GM23248 (cell line): ENCODE results near the gene SEPTIN14. TPM values are rescaled to one million over a fixed set of nuclear protein-coding genes. Genes with fewer than 3 reads are reported as not detected.
"Not testable (repeated sequence)": the region's sequence is repeated elsewhere in the genome, so short reads cannot be mapped to it uniquely, and the experiment has no call there.

Experiments
- DNase-seq: peaks from one replicate; pipeline ENCODE4 v3.0.0-alpha.2; 2015
- H2AFZ ChIP-seq: fragments of 200-600 bp; sonication (generic); 2 replicates; pipeline ENCODE4 v1.6.1; 2016; ENCODE audit warnings: antibody characterized with exemption
- H3F3A ChIP-seq: fragments of 200-600 bp; sonication (generic); 2 replicates; pipeline ENCODE4 v1.6.1; 2016; ENCODE audit warnings: mild to moderate bottlenecking, antibody characterized with exemption, mixed run types; ENCODE audit not compliant: insufficient read depth
- H3K27ac ChIP-seq: fragments of 200-600 bp; sonication (generic); 2 replicates; pipeline ENCODE4 v1.5.1; 2016; ENCODE audit warnings: mild to moderate bottlenecking
- H3K27me3 ChIP-seq: fragments of 200-600 bp; sonication (generic); replicated peaks from 2 replicates; pipeline ENCODE4 v1.6.1; 2016; ENCODE audit warnings: mild to moderate bottlenecking; ENCODE audit not compliant: insufficient read depth
- H3K36me3 ChIP-seq: fragments of 200-600 bp; sonication (generic); 2 replicates; pipeline ENCODE4 v1.6.1; 2016; ENCODE audit warnings: low read depth, mild to moderate bottlenecking
- H3K4me1 ChIP-seq: fragments of 200-600 bp; sonication (generic); 2 replicates; pipeline ENCODE4 v1.6.1; 2016; ENCODE audit warnings: mild to moderate bottlenecking; ENCODE audit not compliant: insufficient read depth
- H3K4me2 ChIP-seq: fragments of 200-600 bp; sonication (generic); one replicate; pipeline ENCODE4 v1.6.1; 2016; ENCODE audit warnings: mild to moderate bottlenecking; ENCODE audit not compliant: unreplicated experiment
- H3K4me3 ChIP-seq: fragments of 200-600 bp; sonication (generic); 2 replicates; pipeline ENCODE4 v1.5.1; 2016; ENCODE audit warnings: mild to moderate bottlenecking
- H3K79me2 ChIP-seq: fragments of 200-600 bp; sonication (generic); 2 replicates; pipeline ENCODE4 v1.6.1; 2016; ENCODE audit warnings: mild to moderate bottlenecking; ENCODE audit not compliant: insufficient read depth
- H3K9ac ChIP-seq: fragments of 200-600 bp; sonication (generic); 2 replicates; pipeline ENCODE4 v1.6.1; 2016; ENCODE audit warnings: mild to moderate bottlenecking
- H3K9me2 ChIP-seq: fragments of 200-600 bp; sonication (generic); 2 replicates; pipeline ENCODE4 v1.6.1; 2016; ENCODE audit warnings: mixed run types, mild to moderate bottlenecking, moderate library complexity; ENCODE audit not compliant: insufficient read depth
- H3K9me3 ChIP-seq: fragments of 200-600 bp; sonication (generic); one replicate; pipeline ENCODE4 v1.6.1; 2017; ENCODE audit warnings: low read depth
- H4K20me1 ChIP-seq: fragments of 200-600 bp; sonication (generic); 2 replicates; pipeline ENCODE4 v1.6.0; 2016; ENCODE audit not compliant: insufficient read depth
- EZH2 ChIP-seq: fragments of 200-600 bp; sonication (generic); IDR thresholded peaks from 2 replicates; pipeline ENCODE4 v1.6.1; 2018; ENCODE audit warnings: antibody characterized with exemption, mild to moderate bottlenecking; ENCODE audit not compliant: insufficient read depth, poor library complexity, severe bottlenecking
- EZH2phosphoT487 ChIP-seq: fragments of 200-600 bp; sonication (generic); IDR thresholded peaks from 2 replicates; pipeline ENCODE4 v1.6.1; 2018; ENCODE audit warnings: antibody characterized with exemption, moderate library complexity, mild to moderate bottlenecking, low read depth; ENCODE audit not compliant: insufficient read depth
- WGBS, 2 experiments: methylation state at CpG; one replicate each; pipeline ENCODE4 v1.1.6; 2015 to 2017; ENCODE audit warnings: low lambda C conversion rate in 2 of 2, low coverage in 1 of 2; ENCODE audit errors: missing lambda C conversion rate in 2 of 2; 5-methylcytosine and 5-hydroxymethylcytosine counted together
- in situ Hi-C: fragments of 300-500 bp; cut with MboI; formaldehyde crosslinking; loops from 2 replicates; pipeline ENCODE4 v1.15.0; 2020
- polyA plus RNA-seq: library from polyadenylated mRNA; unstranded; fragments of >200 nt; fragmentation: Nextera tagmentation; extraction: Ambion mirVana; gene quantifications from 2 replicates; pipeline ENCODE4 v1.2.1, GENCODE V29; 2016
- small RNA-seq: library from RNA; depleted of rRNA; stranded (forward); fragments of <200 nt; gene quantifications from one replicate; pipeline ENCODE3, GENCODE V24; 2014; ENCODE audit warnings: low read depth, low replicate concordance
- total RNA-seq: library from RNA; depleted of rRNA; stranded (reverse); fragments of >200 nt; shearing (Covaris generic); gene quantifications from 2 replicates; pipeline ENCODE4 v1.2.3, GENCODE V29; 2014; rRNA removed

The SEPTIN14 gene
- total and polyA plus RNA-seq, 2 experiments from 2014 or later, result not detected

- no peak overlapping the region for H3K9ac ChIP-seq
- H3K4me2 ChIP-seq, result no peak overlapping the region
- H3K4me1 ChIP-seq, result no peaks in the 10 kb centered on the region
- H3F3A ChIP-seq, result no peaks in the 10 kb centered on the region
- H3K79me2 ChIP-seq, result no peaks in the 10 kb centered on the region
- no peaks in the 10 kb centered on the region for H3K36me3 ChIP-seq
- WGBS, 2 experiments, result 74 to 75% methylated on average over 9 to 10 of the region's 10 CpGs
- H2AFZ ChIP-seq, result no peak overlapping the region
- no peaks in the 10 kb centered on the region for H3K27me3 ChIP-seq
- H3K4me3 ChIP-seq, result no peak overlapping the region
- no peak for DNase-seq
- H3K9me2 ChIP-seq, result no peaks in the 10 kb centered on the region
- TF ChIP-seq EZH2 (no peak), EZH2phosphoT487 (no peak)
- H3K9me3 ChIP-seq, result no peaks in the 10 kb centered on the region
- H4K20me1 ChIP-seq, result no peaks in the 10 kb centered on the region
- no peak overlapping the region for H3K27ac ChIP-seq
- in situ Hi-C loops, result no loop called here
Measured at GRCh38 chr7:55770778-55771177, 91.8 kb downstream of the SEPTIN14 start.

- H3K9me3 ChIP-seq, H3K9ac ChIP-seq, in situ Hi-C loops, H3K36me3 ChIP-seq, H3K4me2 ChIP-seq, H3K9me2 ChIP-seq, H3K4me1 ChIP-seq, DNase-seq, H3K27ac ChIP-seq, H3K4me3 ChIP-seq, H3K79me2 ChIP-seq, H3K27me3 ChIP-seq, H3F3A ChIP-seq, H2AFZ ChIP-seq, H4K20me1 ChIP-seq: not testable (repeated sequence)
- 40 to 41% methylated on average over 6 of the region's 6 CpGs for whole genome bisulfite sequencing, 2 experiments
Measured at GRCh38 chr7:55753274-55753862, 109.2 kb downstream of the SEPTIN14 start.

GRCh38 chr7:55744706-55745105 is 117.8 kb downstream of the SEPTIN14 start:
- H3K36me3 ChIP-seq, H3K9me3 ChIP-seq, H3K9ac ChIP-seq, H3F3A ChIP-seq, H3K4me3 ChIP-seq, H3K79me2 ChIP-seq, H2AFZ ChIP-seq, H3K27ac ChIP-seq, DNase-seq, in situ Hi-C loops, H3K27me3 ChIP-seq, H4K20me1 ChIP-seq, H3K9me2 ChIP-seq, H3K4me1 ChIP-seq, H3K4me2 ChIP-seq: not testable (repeated sequence)
- WGBS, 2 experiments, result 91 to 100% methylated on average over 5 to 19 of the region's 20 CpGs

Small RNAs within 50 kb of the gene (small RNA-seq; reads per million reads assigned to genes)
- not detected for gene AC092647.1
- not detected for gene AC092647.2
- gene RNU6-1126P, result not detected

Other genes with a start within 250 kb of the SEPTIN14 start
- gene ZNF713, start 24.7 kb upstream of the SEPTIN14 start, total RNA-seq, result 2.7 and 3.6 TPM in 2 replicates
- gene ZNF713, start 24.7 kb upstream of the SEPTIN14 start, polyA plus RNA-seq, result 0.37 and 1.2 TPM in 2 replicates
- gene MRPS17, start 89.1 kb upstream of the SEPTIN14 start, total RNA-seq, result 10.3 and 10.4 TPM in 2 replicates
- gene MRPS17, start 89.1 kb upstream of the SEPTIN14 start, polyA plus RNA-seq, result 22.2 and 22.3 TPM in 2 replicates
- 34.2 and 39.7 TPM in 2 replicates for gene NIPSNAP2, start 101.8 kb upstream of the SEPTIN14 start, total RNA-seq
- gene NIPSNAP2, start 101.8 kb upstream of the SEPTIN14 start, polyA plus RNA-seq, result 44.9 and 49.5 TPM in 2 replicates
- gene PSPH, start 188.7 kb upstream of the SEPTIN14 start, total RNA-seq, result 62.5 and 68.6 TPM in 2 replicates
- gene PSPH, start 188.7 kb upstream of the SEPTIN14 start, polyA plus RNA-seq, result 34.5 and 39.1 TPM in 2 replicates
- 113 and 147 TPM in 2 replicates for gene CCT6A, start 189.0 kb upstream of the SEPTIN14 start, total RNA-seq
- 137 and 148 TPM in 2 replicates for gene CCT6A, start 189.0 kb upstream of the SEPTIN14 start, polyA plus RNA-seq
- gene SUMF2, start 201.5 kb upstream of the SEPTIN14 start, total RNA-seq, result 186 and 206 TPM in 2 replicates
- gene SUMF2, start 201.5 kb upstream of the SEPTIN14 start, polyA plus RNA-seq, result 188 and 200 TPM in 2 replicates
- 0.32 and 1.3 TPM in 2 replicates for gene PHKG1, start 230.2 kb upstream of the SEPTIN14 start, total RNA-seq
- gene PHKG1, start 230.2 kb upstream of the SEPTIN14 start, polyA plus RNA-seq, result 0.41 TPM in 1 of 2 replicates, not detected in the other
- gene CHCHD2, start 243.7 kb upstream of the SEPTIN14 start, total RNA-seq, result 307 and 392 TPM in 2 replicates
- gene CHCHD2, start 243.7 kb upstream of the SEPTIN14 start, polyA plus RNA-seq, result 508 and 511 TPM in 2 replicates